ENCODE data around the gene ZNF385C. TPM values are rescaled to one million over a fixed set of nuclear protein-coding genes. Genes with fewer than 3 reads are reported as not detected.

ZNF385C gene
- polyA plus RNA-seq, 1 donor (not counting 4 experiments of a cell fraction or from before 2014, with no cell fraction given) = 0.09 TPM

- Histone ChIP-seq H3K27ac (ENCODE audit: control insufficient read depth, insufficient read depth, low read length) (no peak overlapping the region), H3K9ac (ENCODE audit: control insufficient read depth, extremely low read depth, insufficient read depth, low read length) (no peak overlapping the region), H4K20me1 (ENCODE audit: control insufficient read depth, extremely low read depth, insufficient read depth, low read length) (no peaks in the 10 kb centered on the region), H3K4me2 (ENCODE audit: control insufficient read depth, extremely low read depth, insufficient read depth, low read depth, low read length) (no peak overlapping the region), H2AFZ (ENCODE audit: control insufficient read depth, low read length) (no peak overlapping the region), H3K79me2 (ENCODE audit: control insufficient read depth, insufficient read depth, low read length) (no peaks in the 10 kb centered on the region), H3K9me3 (ENCODE audit: control insufficient read depth, low read depth, low read length) (no peaks in the 10 kb centered on the region), H3K4me1 (ENCODE audit: control insufficient read depth, extremely low read depth, insufficient read depth, low read length) (no peaks in the 10 kb centered on the region), H3K36me3 (ENCODE audit: control insufficient read depth in 2 of 2, extremely low read depth in 1 of 2, insufficient read depth in 2 of 2, low read length in 2 of 2) (no peaks in the 10 kb centered on the region), H3K27me3 (ENCODE audit: control insufficient read depth, extremely low read depth, insufficient read depth, low read length) (peaks cover 15% of the 10 kb centered on the region), H3K4me3 (ENCODE audit: control insufficient read depth in 2 of 3, extremely low read depth in 1 of 3, insufficient read depth in 2 of 3, low read depth in 1 of 3, low read length in 3 of 3) (no peak overlapping the region), H3K9me1 (ENCODE audit: control insufficient read depth, extremely low read depth, insufficient read depth, low read length) (no peaks in the 10 kb centered on the region)
- DNase-seq (ENCODE audit: low read depth, low spot score) = no peak
- dilution Hi-C loops (cut with MboI; ENCODE audit: extremely low pct_ligation_motif_present, low sequenced_read_pairs) = no loop called here
- TF ChIP-seq CTCF (optimal IDR thresholded peaks at IDR 0.05 in 1 of 3, IDR thresholded peaks at IDR 0.05 in 1 of 3, conservative IDR thresholded peaks at IDR 0.05 in 1 of 3; ENCODE audit: extremely low read depth in 1 of 3, insufficient read depth in 2 of 3, low read length in 3 of 3) (no peak), EZH2 (IDR thresholded peaks at IDR 0.05; ENCODE audit: low read length) (no peak)
- no peak for FAIRE-seq
Measured at GRCh38 chr17:42087042-42087701, 11.1 kb downstream of the ZNF385C start.

- Histone ChIP-seq H3K4me1 (ENCODE audit: control insufficient read depth, extremely low read depth, insufficient read depth, low read length) (no peaks in the 10 kb centered on the region), H3K9me1 (ENCODE audit: control insufficient read depth, extremely low read depth, insufficient read depth, low read length) (no peaks in the 10 kb centered on the region), H3K9me3 (ENCODE audit: control insufficient read depth, low read depth, low read length) (no peaks in the 10 kb centered on the region), H4K20me1 (ENCODE audit: control insufficient read depth, extremely low read depth, insufficient read depth, low read length) (no peaks in the 10 kb centered on the region), H3K4me3 (ENCODE audit: control insufficient read depth in 2 of 3, extremely low read depth in 1 of 3, insufficient read depth in 2 of 3, low read depth in 1 of 3, low read length in 3 of 3) (no peak overlapping the region), H3K9ac (ENCODE audit: control insufficient read depth, extremely low read depth, insufficient read depth, low read length) (no peak overlapping the region), H3K4me2 (ENCODE audit: control insufficient read depth, extremely low read depth, insufficient read depth, low read depth, low read length) (no peak overlapping the region), H3K36me3 (ENCODE audit: control insufficient read depth in 2 of 2, extremely low read depth in 1 of 2, insufficient read depth in 2 of 2, low read length in 2 of 2) (no peaks in the 10 kb centered on the region), H3K79me2 (ENCODE audit: control insufficient read depth, insufficient read depth, low read length) (no peaks in the 10 kb centered on the region), H3K27me3 (ENCODE audit: control insufficient read depth, extremely low read depth, insufficient read depth, low read length) (peaks cover 6% of the 10 kb centered on the region), H3K27ac (ENCODE audit: control insufficient read depth, insufficient read depth, low read length) (no peak overlapping the region), H2AFZ (ENCODE audit: control insufficient read depth, low read length) (no peak overlapping the region)
- dilution Hi-C loops (cut with MboI; ENCODE audit: extremely low pct_ligation_motif_present, low sequenced_read_pairs) = no loop called here
- DNase-seq (ENCODE audit: low read depth, low spot score) = no peak
- no peak for FAIRE-seq
- TF ChIP-seq EZH2 (IDR thresholded peaks at IDR 0.05; ENCODE audit: low read length) (no peak), CTCF (optimal IDR thresholded peaks at IDR 0.05 in 1 of 3, IDR thresholded peaks at IDR 0.05 in 1 of 3, conservative IDR thresholded peaks at IDR 0.05 in 1 of 3; ENCODE audit: extremely low read depth in 1 of 3, insufficient read depth in 2 of 3, low read length in 3 of 3) (no peak)
Measured at GRCh38 chr17:42081516-42082129, 16.6 kb downstream of the ZNF385C start.
